HG02763 (cell line): ENCODE results near the gene CA14.
A peak's percentile ranks its signal among the peaks of the same experiment; 100 is the strongest.
"Not testable (repeated sequence)": the region's sequence is repeated elsewhere in the genome, so short reads cannot be mapped to it uniquely, and the experiment has no call there.

ENCODE experiments used
- ATAC-seq: cut with Tn5 transposase; IDR thresholded peaks from one replicate; pipeline ENCODE4 v1.9.1; 2021; ENCODE audit warnings: mild to moderate bottlenecking, moderate library complexity; ENCODE audit not compliant: unreplicated experiment

CA14 gene

GRCh38 chr1:150280138-150280707, 22.6 kb downstream of the CA14 start:
- ATAC-seq = no peak

GRCh38 chr1:150281221-150281757, 23.7 kb downstream of the CA14 start:
- ATAC-seq = no peak

- peak; percentile 67 for ATAC-seq
Observed at GRCh38 chr1:150281758-150282557, 24.4 kb downstream of the CA14 start, which contains the start of gene CIART. CIART (plus strand) TSS chr1:150282554; CDS start chr1:150283268, 714 bp downstream.

- no peak for ATAC-seq
Observed at GRCh38 chr1:150282558-150282958, 25.0 kb downstream of the CA14 start.

GRCh38 chr1:150283260-150283659, 25.7 kb downstream of the CA14 start:
- no peak for ATAC-seq

GRCh38 chr1:150288382-150288781, 30.8 kb downstream of the CA14 start:
- no peak for ATAC-seq

GRCh38 chr1:150288822-150289221, 31.2 kb downstream of the CA14 start:
- ATAC-seq = no peak

- peak; percentile 91 for ATAC-seq
Observed at GRCh38 chr1:150293433-150294253, 36.1 kb downstream of the CA14 start, which contains the start of gene MRPS21. MRPS21 (plus strand) TSS chr1:150293861; CDS start chr1:150294367, 506 bp downstream.

GRCh38 chr1:150295476-150295875, 37.9 kb downstream of the CA14 start:
- no peak for ATAC-seq

- ATAC-seq = no peak
Observed at GRCh38 chr1:150299716-150300115, 42.1 kb downstream of the CA14 start.

GRCh38 chr1:150302338-150302737, 44.8 kb downstream of the CA14 start:
- no peak for ATAC-seq

GRCh38 chr1:150302902-150303301, 45.3 kb downstream of the CA14 start:
- no peak for ATAC-seq

GRCh38 chr1:150308585-150308984, 51.0 kb downstream of the CA14 start:
- ATAC-seq = not testable (repeated sequence)

GRCh38 chr1:150309758-150310508, 52.4 kb downstream of the CA14 start:
- no peak for ATAC-seq

GRCh38 chr1:150311762-150312161, 54.2 kb downstream of the CA14 start:
- ATAC-seq = no peak
